ENCODE results near the gene PGM1. TPM values are rescaled to one million over a fixed set of nuclear protein-coding genes. Genes with fewer than 3 reads are reported as not detected.

The PGM1 gene
- total and polyA plus RNA-seq, 10 of the 15 experiments (the other 5 are each of a cell fraction or from before 2014, with no cell fraction given): 22.5 to 72.6 (median 50.8) TPM

GRCh38 chr1:63593886-63594605 is 835 bp downstream of the PGM1 start (continued):
- TF ChIP-seq PRDM15 (CRISPR knock-in tag; IDR thresholded peaks at IDR 0.05) (no peak), POLR2AphosphoS2 (IDR thresholded peaks at IDR 0.05; ENCODE audit: low read depth, low read length) (peak; percentile 26; the same call in 1 of the 2 replicates), YBX1 (IDR thresholded peaks at IDR 0.05) (no peak)

- ChIA-PET POLR2A (no interaction called here), CTCF (interaction anchor here (1.2 kb wide), 1 partner anchor 21 kb away, joined by 3 read pairs; no protein-coding TSS in a partner anchor), RAD21 (ENCODE audit: unreplicated experiment) (interaction anchor here (1.5 kb wide), 1 partner anchor 19 kb away, joined by 3 read pairs; no protein-coding TSS in a partner anchor), SMC1A (ENCODE audit: uncharacterized antibody, unreplicated experiment) (interaction anchor here (0.8 to 1.4 kb wide), 4 partner anchors 10 to 40 kb away, joined by 3 read pairs; no protein-coding TSS in a partner anchor)
- Histone ChIP-seq H3K4me2 (ENCODE audit: control insufficient read depth, insufficient read depth) (peak overlapping the region; percentile 24), H3K4me3 (peak overlapping the region; percentile 57), H3K79me2 (ENCODE audit: control insufficient read depth, insufficient read depth, low read length) (peaks cover 37% of the 10 kb centered on the region), H3K27me3 (replicated peaks in 1 of 2; ENCODE audit: control insufficient read depth in 2 of 2, insufficient read depth in 2 of 2, low read length in 1 of 2) (no peaks in the 10 kb centered on the region), H3K9ac (ENCODE audit: control insufficient read depth, insufficient read depth, low read length) (no peak overlapping the region), H3K9me3 (replicated peaks; ENCODE audit: control insufficient read depth, insufficient read depth, low read length) (no peaks in the 10 kb centered on the region), H3K4me1 (ENCODE audit: control insufficient read depth, insufficient read depth, low read length) (no peaks in the 10 kb centered on the region), H4K20me1 (ENCODE audit: control insufficient read depth, insufficient read depth) (no peaks in the 10 kb centered on the region; the same call in 1 of the 2 replicates), H2AFZ (ENCODE audit: control insufficient read depth, low read depth, low read length) (no peak overlapping the region), H3K36me3 (ENCODE audit: control insufficient read depth in 2 of 2, insufficient read depth in 2 of 2, low read length in 1 of 2) (no peaks in the 10 kb centered on the region), H3K27ac (ENCODE audit: control insufficient read depth, insufficient read depth) (no peak overlapping the region)
- in situ Hi-C loops (cut with MboI) (no loop called here), intact Hi-C loops (cut with micrococcal nuclease; ENCODE audit: unreplicated experiment) (no loop called here)
- no peak for FAIRE-seq
- no TSS peak for BruUV-seq (replicated peaks)
- TF ChIP-seq ZNF217 (IDR thresholded peaks at IDR 0.05) (no peak), ZNF24 (IDR thresholded peaks at IDR 0.05) (peak; percentile 90), PRDM15 (CRISPR knock-in tag; IDR thresholded peaks at IDR 0.05) (no peak), ATF7 (IDR thresholded peaks at IDR 0.05; ENCODE audit: low read depth) (no peak), BCLAF1 (IDR thresholded peaks at IDR 0.05) (no peak), NFXL1 (IDR thresholded peaks at IDR 0.05; ENCODE audit: borderline replicate concordance) (no peak), POLR2AphosphoS2 (IDR thresholded peaks at IDR 0.05; ENCODE audit: low read depth, low read length) (no peak), E2F4 (IDR thresholded peaks at IDR 0.05; ENCODE audit: low read depth, low read length) (no peak)
- no peak for DNase-seq (ENCODE audit: low read depth, low spot score)
- WGBS (ENCODE audit: insufficient coverage, insufficient replicate concordance, low lambda C conversion rate, missing lambda C conversion rate): 100% methylated on average over 1 of the region's 1 CpG
- ATAC-seq: no peak
These were observed 2.2 kb downstream of the PGM1 start for GRCh38 chr1:63595435-63595834.

Measured in GM12878 (cell line).